GM21515 (cell line): Measurements from ENCODE around the gene GPR62.
"Not testable (repeated sequence)": the region's sequence is repeated elsewhere in the genome, so short reads cannot be mapped to it uniquely, and the experiment has no call there.

Experiments
- ATAC-seq: cut with Tn5 transposase; IDR thresholded peaks from one replicate; pipeline ENCODE4 v1.9.1; 2021; ENCODE audit not compliant: unreplicated experiment

The GPR62 gene

GRCh38 chr3:51988286-51989146 lies 33.3 kb downstream of the GPR62 start:
- ATAC-seq = no peak

- ATAC-seq = not testable (repeated sequence)
These were observed 35.4 kb downstream of the GPR62 start for GRCh38 chr3:51990501-51990971.

GRCh38 chr3:51992017-51992682 lies 37.0 kb downstream of the GPR62 start:
- ATAC-seq = no peak

GRCh38 chr3:51993657-51994056 lies 38.5 kb downstream of the GPR62 start:
- ATAC-seq = not testable (repeated sequence)

GRCh38 chr3:51994530-51994929 lies 39.3 kb downstream of the GPR62 start:
- ATAC-seq = no peak

GRCh38 chr3:51995346-51996163 lies 40.4 kb downstream of the GPR62 start, which contains the start of gene RPL29:
Gene RPL29 (minus strand): TSS chr3:51995895. CDS start chr3:51995461, 434 bp downstream.
- peak; percentile 83 for ATAC-seq

GRCh38 chr3:51997172-51997571 lies 42.0 kb downstream of the GPR62 start:
- ATAC-seq = no peak

- no peak for ATAC-seq
These were observed 42.9 kb downstream of the GPR62 start for GRCh38 chr3:51997935-51998596.

GRCh38 chr3:51998774-51999173 lies 43.6 kb downstream of the GPR62 start:
- no peak for ATAC-seq

- ATAC-seq = no peak
These were observed 44.7 kb downstream of the GPR62 start for GRCh38 chr3:51999846-52000245.

GRCh38 chr3:52001443-52001974 lies 46.3 kb downstream of the GPR62 start:
- peak; percentile 86 for ATAC-seq

GRCh38 chr3:52002748-52003147 lies 47.6 kb downstream of the GPR62 start:
- no peak for ATAC-seq

- no peak for ATAC-seq
These were observed 49.1 kb downstream of the GPR62 start for GRCh38 chr3:52004163-52004787.

GRCh38 chr3:52004906-52005395 lies 49.8 kb downstream of the GPR62 start:
- no peak for ATAC-seq

GRCh38 chr3:52005571-52005986 lies 50.4 kb downstream of the GPR62 start:
- ATAC-seq = no peak

- no peak for ATAC-seq
These were observed 51.0 kb downstream of the GPR62 start for GRCh38 chr3:52006017-52006819.

GRCh38 chr3:52006820-52007133 lies 51.6 kb downstream of the GPR62 start:
- ATAC-seq = no peak
